Measurements from ENCODE around the gene LIPG. TPM values are rescaled to one million over a fixed set of nuclear protein-coding genes. Genes with fewer than 3 reads are reported as not detected.

LIPG gene
- total RNA-seq, 4 donors from 2014 or later, result 8.0 TPM; not detected in 3

GRCh38 chr18:49563130-49563540 is 1.3 kb downstream of the LIPG start:
- TF ChIP-seq POLR2A (IDR thresholded peaks at IDR 0.05), result no peak
- TF ChIP-seq, protein P1, sequence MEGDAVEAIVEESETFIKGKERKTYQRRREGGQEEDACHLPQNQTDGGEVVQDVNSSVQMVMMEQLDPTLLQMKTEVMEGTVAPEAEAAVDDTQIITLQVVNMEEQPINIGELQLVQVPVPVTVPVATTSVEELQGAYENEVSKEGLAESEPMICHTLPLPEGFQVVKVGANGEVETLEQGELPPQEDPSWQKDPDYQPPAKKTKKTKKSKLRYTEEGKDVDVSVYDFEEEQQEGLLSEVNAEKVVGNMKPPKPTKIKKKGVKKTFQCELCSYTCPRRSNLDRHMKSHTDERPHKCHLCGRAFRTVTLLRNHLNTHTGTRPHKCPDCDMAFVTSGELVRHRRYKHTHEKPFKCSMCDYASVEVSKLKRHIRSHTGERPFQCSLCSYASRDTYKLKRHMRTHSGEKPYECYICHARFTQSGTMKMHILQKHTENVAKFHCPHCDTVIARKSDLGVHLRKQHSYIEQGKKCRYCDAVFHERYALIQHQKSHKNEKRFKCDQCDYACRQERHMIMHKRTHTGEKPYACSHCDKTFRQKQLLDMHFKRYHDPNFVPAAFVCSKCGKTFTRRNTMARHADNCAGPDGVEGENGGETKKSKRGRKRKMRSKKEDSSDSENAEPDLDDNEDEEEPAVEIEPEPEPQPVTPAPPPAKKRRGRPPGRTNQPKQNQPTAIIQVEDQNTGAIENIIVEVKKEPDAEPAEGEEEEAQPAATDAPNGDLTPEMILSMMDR (IDR thresholded peaks at IDR 0.05), result no peak
- Histone ChIP-seq H3K36me3 (no peaks in the 10 kb centered on the region), H3K9me3 (no peaks in the 10 kb centered on the region), H3K27me3 (peaks cover 0 to 7% of the 10 kb centered on the region in 2 donors), H3K4me1 (peaks cover 0 to 16% of the 10 kb centered on the region in 2 donors), H3K27ac (no peak overlapping the region), H3K4me3 (no peak overlapping the region)
- intact Hi-C loops (cut with DNase I; ENCODE audit: low total_unique reads), result no loop called here
- DNase-seq, result no peak

DNA sequence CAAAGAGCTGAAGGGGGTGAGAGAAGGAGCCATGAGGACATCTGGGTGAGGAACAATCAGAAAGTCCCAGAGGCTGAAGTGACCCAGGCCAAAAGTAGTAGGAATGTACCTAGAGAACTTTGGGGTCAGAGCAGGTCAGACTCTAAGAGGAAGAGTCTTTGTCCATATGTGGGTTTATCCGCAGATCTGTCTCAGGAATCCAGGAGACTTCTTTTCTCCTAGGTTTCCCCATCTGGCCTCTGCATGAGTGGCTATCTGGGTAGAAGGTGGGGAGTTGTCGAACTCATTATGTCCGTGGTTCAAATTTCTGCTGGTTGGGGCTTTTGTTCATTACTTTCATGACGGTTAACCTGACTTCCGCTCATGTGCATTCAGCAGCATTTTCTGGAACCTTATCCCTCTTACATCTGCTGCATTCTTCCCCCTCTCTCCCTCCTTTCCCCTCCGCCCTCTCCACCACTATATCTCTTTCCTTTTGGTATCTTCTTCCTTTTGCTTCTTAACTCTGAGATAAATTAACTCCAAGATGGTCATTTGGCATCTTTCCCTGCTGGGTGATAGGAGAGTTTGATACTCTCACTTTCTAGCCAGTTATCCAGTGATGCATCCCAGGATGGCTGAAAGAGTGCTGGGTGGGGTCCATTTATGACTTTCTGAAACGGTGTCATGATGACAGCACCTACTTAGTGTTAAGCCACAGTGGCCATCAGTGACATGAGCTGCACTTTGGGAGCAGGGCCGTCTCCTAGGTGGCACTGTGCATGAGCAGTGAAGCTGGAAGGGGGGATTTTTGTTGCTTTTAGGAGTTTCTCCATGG is 2.1 kb downstream of the LIPG start:
- DNase-seq, result no peak
- Histone ChIP-seq H3K36me3 (no peaks in the 10 kb centered on the region), H3K4me3 (no peak overlapping the region), H3K9me3 (no peaks in the 10 kb centered on the region), H3K27me3 (peaks cover 0 to 7% of the 10 kb centered on the region in 2 donors), H3K4me1 (peaks cover 0 to 16% of the 10 kb centered on the region in 2 donors), H3K27ac (no peak overlapping the region)
- intact Hi-C loops (cut with DNase I; ENCODE audit: low total_unique reads), result no loop called here
- no peak for TF ChIP-seq POLR2A (IDR thresholded peaks at IDR 0.05)
- TF ChIP-seq, protein P1 (IDR thresholded peaks at IDR 0.05), result no peak

DNA sequence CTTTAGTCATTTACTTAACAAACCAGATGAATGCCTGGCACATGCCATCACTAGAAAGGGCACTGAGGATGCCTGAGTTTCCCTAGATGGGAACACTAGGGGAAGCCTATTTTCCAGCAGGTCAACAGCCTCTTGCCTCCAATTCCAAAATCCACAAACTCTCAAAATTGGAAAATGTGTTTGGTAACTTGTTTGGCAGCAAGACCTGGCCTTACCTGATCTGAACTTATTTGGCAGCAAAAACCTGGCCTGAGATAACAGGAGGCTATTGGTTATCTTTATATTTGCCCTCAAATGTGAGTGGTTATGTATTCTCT is 2.6 kb downstream of the LIPG start:
- intact Hi-C loops (cut with DNase I; ENCODE audit: low total_unique reads), result no loop called here
- TF ChIP-seq, protein P1 (IDR thresholded peaks at IDR 0.05), result no peak
- TF ChIP-seq POLR2A (IDR thresholded peaks at IDR 0.05), result no peak
- Histone ChIP-seq H3K27me3 (peaks cover 0 to 7% of the 10 kb centered on the region in 2 donors), H3K9me3 (no peaks in the 10 kb centered on the region), H3K4me1 (peaks cover 0 to 16% of the 10 kb centered on the region in 2 donors), H3K27ac (no peak overlapping the region), H3K4me3 (no peak overlapping the region), H3K36me3 (no peaks in the 10 kb centered on the region)
- no peak for DNase-seq

DNA sequence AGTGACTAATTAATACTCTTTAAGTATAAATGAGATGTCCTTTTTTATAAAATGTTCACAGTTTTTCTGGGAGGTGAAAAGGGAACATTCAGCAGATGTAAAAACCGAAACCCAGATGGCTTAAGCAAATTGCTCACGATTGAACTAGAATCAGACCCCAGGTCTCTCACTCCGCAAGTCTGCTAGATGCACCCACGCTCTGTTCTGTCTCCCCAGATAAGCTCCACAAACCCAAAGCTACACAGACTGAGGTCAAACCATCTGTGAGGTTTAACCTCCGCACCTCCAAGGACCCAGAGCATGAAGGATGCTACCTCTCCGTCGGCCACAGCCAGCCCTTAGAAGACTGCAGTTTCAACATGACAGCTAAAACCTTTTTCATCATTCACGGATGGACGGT is 3.2 kb downstream of the LIPG start:
- no peak overlapping the region for H3K4me3 ChIP-seq
- no peak for TF ChIP-seq POLR2A (IDR thresholded peaks at IDR 0.05)
- TF ChIP-seq, protein P1 (IDR thresholded peaks at IDR 0.05), result no peak
- peaks cover 0 to 16% of the 10 kb centered on the region in 2 donors for H3K4me1 ChIP-seq

DNA sequence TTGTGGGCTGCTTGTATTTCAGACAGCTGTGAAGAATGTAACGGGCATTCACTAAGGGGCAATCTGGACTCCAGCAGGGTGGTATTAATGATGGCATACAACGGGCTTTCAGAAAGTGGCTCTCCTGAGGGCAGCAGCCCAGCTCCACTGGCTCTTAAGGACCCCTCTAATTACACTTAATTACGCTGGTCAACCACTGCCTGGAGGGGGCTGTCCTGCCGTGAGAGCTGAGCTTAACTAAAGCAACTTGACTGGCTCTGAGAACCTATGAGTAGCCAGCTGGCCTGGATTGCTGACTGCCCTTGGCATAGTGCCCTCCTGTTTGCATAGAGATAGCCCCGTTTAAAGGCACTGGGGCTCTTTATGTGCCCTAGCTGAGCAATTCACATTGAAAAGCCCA is 3.8 kb downstream of the LIPG start:
- H3K27ac ChIP-seq, result no peak overlapping the region
- H3K4me1 ChIP-seq, result peaks cover 0 to 16% of the 10 kb centered on the region in 2 donors
- H3K36me3 ChIP-seq, result no peaks in the 10 kb centered on the region
- no peak for DNase-seq
- no peaks in the 10 kb centered on the region for H3K9me3 ChIP-seq
- no peak overlapping the region for H3K4me3 ChIP-seq
- peaks cover 0 to 7% of the 10 kb centered on the region in 2 donors for H3K27me3 ChIP-seq
- intact Hi-C loops (cut with DNase I; ENCODE audit: low total_unique reads), result no loop called here
- TF ChIP-seq POLR2A (IDR thresholded peaks at IDR 0.05), result no peak
- TF ChIP-seq, protein P1 (IDR thresholded peaks at IDR 0.05), result no peak

More for the DNA sequence above, 3.2 kb downstream of the LIPG start:
- Histone ChIP-seq H3K9me3 (no peaks in the 10 kb centered on the region), H3K27me3 (peaks cover 0 to 7% of the 10 kb centered on the region in 2 donors), H3K36me3 (no peaks in the 10 kb centered on the region), H3K27ac (no peak overlapping the region)
- intact Hi-C loops (cut with DNase I; ENCODE audit: low total_unique reads), result no loop called here
- no peak for DNase-seq
